Bronchial epithelial cell (primary cell): ENCODE measurements around the gene FHIT. TPM values are rescaled to one million over a fixed set of nuclear protein-coding genes. Genes with fewer than 3 reads are reported as not detected.

Source experiments
- DNase-seq: peaks from one replicate; pipeline ENCODE4 v3.0.0-alpha.2; 2010; ENCODE audit warnings: low read depth
- FAIRE-seq: peaks from 2 replicates; lab custom pipeline; 2011; peaks lifted over from hg19 to GRCh38; lab: Jason Lieb, UNC
- H3K27me3 ChIP-seq: 2 replicates; pipeline ENCODE4 v1.5.1; 2011; ENCODE audit warnings: low read length; ENCODE audit not compliant: control insufficient read depth, insufficient read depth
- H3K36me3 ChIP-seq: 2 replicates; pipeline ENCODE4 v1.5.1; 2011; ENCODE audit warnings: low read length; ENCODE audit not compliant: control insufficient read depth, insufficient read depth
- H3K4me3 ChIP-seq: 2 replicates; pipeline ENCODE4 v1.5.1; 2011; ENCODE audit warnings: mild to moderate bottlenecking, low read depth, low read length, control low read depth
- CTCF ChIP-seq: IDR thresholded peaks from 2 replicates; pipeline ENCODE4 v1.5.1; 2011; ENCODE audit warnings: mild to moderate bottlenecking, moderate library complexity, low read length, control low read depth, inconsistent platforms; ENCODE audit not compliant: insufficient read depth, severe bottlenecking
- total RNA-seq: library from RNA; depleted of rRNA; stranded (reverse); fragments of >200 nt; gene quantifications from 2 replicates; pipeline ENCODE4 v1.2.1, GENCODE V29; 2014

The FHIT gene
- total RNA-seq, 1 donor from 2014 or later, result 1.6 TPM

- DNase-seq (no peak), FAIRE-seq (no peak)
- no peak for TF ChIP-seq CTCF
- Histone ChIP-seq H3K27me3 (no peaks in the 10 kb centered on the region), H3K36me3 (no peaks in the 10 kb centered on the region), H3K4me3 (no peak overlapping the region)
These were observed 856.0 kb downstream of the FHIT start for GRCh38 chr3:60395173-60395762.

- FAIRE-seq (no peak), DNase-seq (no peak)
- TF ChIP-seq CTCF, result no peak
- H3K4me3 ChIP-seq, result no peak overlapping the region
- H3K36me3 ChIP-seq, result no peaks in the 10 kb centered on the region
- H3K27me3 ChIP-seq, result no peaks in the 10 kb centered on the region
These were observed 857.3 kb downstream of the FHIT start for GRCh38 chr3:60393946-60394345.

- TF ChIP-seq CTCF, result no peak
- FAIRE-seq, result no peak
- H3K36me3 ChIP-seq, result no peaks in the 10 kb centered on the region
- H3K27me3 ChIP-seq, result no peaks in the 10 kb centered on the region
- no peak for DNase-seq
- no peak overlapping the region for H3K4me3 ChIP-seq
These were observed 858.8 kb downstream of the FHIT start for GRCh38 chr3:60392501-60392900.

GRCh38 chr3:60391292-60391691 is 860.0 kb downstream of the FHIT start:
- DNase-seq, result peak; percentile 20
- Histone ChIP-seq H3K36me3 (no peaks in the 10 kb centered on the region), H3K27me3 (no peaks in the 10 kb centered on the region), H3K4me3 (no peak overlapping the region)
- no peak for TF ChIP-seq CTCF
- no peak for FAIRE-seq

- TF ChIP-seq CTCF, result no peak
- no peaks in the 10 kb centered on the region for H3K36me3 ChIP-seq
- FAIRE-seq, result peak; percentile 18
- no peaks in the 10 kb centered on the region for H3K27me3 ChIP-seq
- DNase-seq, result no peak
- no peak overlapping the region for H3K4me3 ChIP-seq
These were observed 862.5 kb downstream of the FHIT start for GRCh38 chr3:60388731-60389130.

- H3K36me3 ChIP-seq, result no peaks in the 10 kb centered on the region
- DNase-seq (no peak), FAIRE-seq (no peak)
- no peak overlapping the region for H3K4me3 ChIP-seq
- H3K27me3 ChIP-seq, result no peaks in the 10 kb centered on the region
- no peak for TF ChIP-seq CTCF
These were observed 864.9 kb downstream of the FHIT start for GRCh38 chr3:60386306-60386705.
